Endothelial cell of umbilical vein (primary cell): Measurements from ENCODE around the gene CD5L. TPM values are rescaled to one million over a fixed set of nuclear protein-coding genes. Genes with fewer than 3 reads are reported as not detected.

Source experiments
- BruUV-seq: library from RNA; stranded (reverse); fragments of 400-500 nt; replicated peaks from 2 replicates; lab custom pipeline; 2021; lab: Mats Ljungman, UMichigan
- CTCF ChIA-PET: fragments of 300-600, 350-600 bp; sonication (Branson Sonifier 250); formaldehyde crosslinking; loops from one replicate; lab custom pipeline; 2021; ENCODE audit warnings: antibody characterized with exemption, inconsistent platforms; lab: Charles Lee
- POLR2A ChIA-PET: fragments of 300-600, 350-600 bp; sonication (Branson Sonifier 250); formaldehyde crosslinking; loops from one replicate; lab custom pipeline; 2021; ENCODE audit warnings: antibody characterized with exemption, inconsistent platforms; lab: Charles Lee
- DNase-seq: peaks from one replicate; pipeline ENCODE4 v3.0.0-alpha.2; 2011; ENCODE audit warnings: low read depth, low spot score
- FAIRE-seq: peaks from 2 replicates; lab custom pipeline; 2011; peaks lifted over from hg19 to GRCh38; lab: Jason Lieb, UNC
- H2AFZ ChIP-seq: 2 replicates; pipeline ENCODE4 v1.6.0; 2012; ENCODE audit warnings: low read depth, low read length, control low read depth, inconsistent platforms
- H3K27ac ChIP-seq: 2 replicates; pipeline ENCODE4 v1.5.1; 2011; ENCODE audit warnings: low read depth, mild to moderate bottlenecking, control low read depth, low read length, moderate library complexity; ENCODE audit not compliant: insufficient read depth
- H3K27me3 ChIP-seq, 2 experiments: 2 replicates each; pipeline versions ENCODE4 v1.6.0 to v1.6.1; 2011; ENCODE audit warnings: low read length in 2 of 2, mixed read lengths in 1 of 2; ENCODE audit not compliant: control insufficient read depth in 2 of 2, insufficient read depth in 2 of 2
- H3K36me3 ChIP-seq, 2 experiments: 2 replicates in 1 of 2; 3 replicates in 1 of 2; pipeline ENCODE4 v1.5.1; 2011; ENCODE audit warnings: low read length in 2 of 2, mild to moderate bottlenecking in 1 of 2, moderate library complexity in 1 of 2; ENCODE audit not compliant: control insufficient read depth in 2 of 2, insufficient read depth in 2 of 2; ENCODE audit errors: extremely low read depth in 1 of 2
- H3K4me1 ChIP-seq: 3 replicates; pipeline ENCODE4 v1.5.1; 2011; ENCODE audit warnings: mild to moderate bottlenecking, low read length; ENCODE audit not compliant: control insufficient read depth, insufficient read depth; ENCODE audit errors: extremely low read depth
- H3K4me2 ChIP-seq: 2 replicates; pipeline ENCODE4 v1.6.1; 2011; ENCODE audit warnings: low read length, control low read depth, mixed read lengths; ENCODE audit not compliant: insufficient read depth
- H3K4me3 ChIP-seq, 3 experiments: fragments of 200-600 bp in 1 of 3; sonication (generic), shearing (Covaris generic) in 1 of 3; replicated peaks in 1 of 3; 2 replicates each; pipeline ENCODE4 v1.5.1; 2011 to 2016; ENCODE audit warnings: control low read depth in 3 of 3, low read length in 3 of 3, mild to moderate bottlenecking in 2 of 3, inconsistent platforms in 1 of 3, low read depth in 1 of 3, moderate library complexity in 1 of 3; ENCODE audit not compliant: insufficient read depth in 1 of 3
- H3K79me2 ChIP-seq: 2 replicates; pipeline ENCODE4 v1.6.0; 2012; ENCODE audit warnings: low read length, inconsistent platforms; ENCODE audit not compliant: control insufficient read depth, insufficient read depth
- H3K9ac ChIP-seq: replicated peaks from 2 replicates; pipeline ENCODE3; 2011; ENCODE audit warnings: low read length, control low read depth; ENCODE audit not compliant: insufficient read depth; ENCODE audit errors: extremely low read depth
- H3K9me1 ChIP-seq: replicated peaks from 3 replicates; pipeline ENCODE4 v1.6.0; 2011; ENCODE audit warnings: mild to moderate bottlenecking, low read length; ENCODE audit not compliant: control insufficient read depth, insufficient read depth; ENCODE audit errors: extremely low read depth
- H3K9me3 ChIP-seq: replicated peaks from 2 replicates; pipeline ENCODE4 v1.5.1; 2012; ENCODE audit warnings: low read length, inconsistent platforms; ENCODE audit not compliant: control insufficient read depth, insufficient read depth
- H4K20me1 ChIP-seq: replicated peaks from 2 replicates; pipeline ENCODE3; 2011; ENCODE audit warnings: mild to moderate bottlenecking, low read length; ENCODE audit not compliant: control insufficient read depth, insufficient read depth; ENCODE audit errors: extremely low read depth
- CTCF ChIP-seq, 2 donors: IDR thresholded peaks; 1 replicate in 1 of 2; 2 replicates in 1 of 2; pipeline ENCODE4 v1.5.1; 2011; ENCODE audit warnings: low read length in 2 of 2, mild to moderate bottlenecking in 2 of 2, moderate library complexity in 2 of 2, control low read depth in 1 of 2, inconsistent platforms in 1 of 2, low read depth in 1 of 2; ENCODE audit not compliant: insufficient read depth in 1 of 2; ENCODE audit errors: extremely low read depth in 1 of 2
- EZH2 ChIP-seq: IDR thresholded peaks from 2 replicates; pipeline ENCODE4 v1.6.1; 2012; ENCODE audit warnings: borderline replicate concordance, low read depth, mild to moderate bottlenecking, moderate library complexity, low read length, inconsistent platforms; ENCODE audit not compliant: severe bottlenecking
- FOS ChIP-seq: IDR thresholded peaks from 2 replicates; pipeline ENCODE4 v1.6.1; 2011; ENCODE audit warnings: mild to moderate bottlenecking, low read length, moderate library complexity, borderline replicate concordance; ENCODE audit not compliant: insufficient read depth
- GATA2 ChIP-seq: IDR thresholded peaks from 2 replicates; pipeline ENCODE4 v1.7.0; 2011; ENCODE audit warnings: low read depth, mild to moderate bottlenecking, moderate library complexity, mixed read lengths, low read length; ENCODE audit not compliant: insufficient read length, insufficient read depth
- JUN ChIP-seq: IDR thresholded peaks from 2 replicates; pipeline ENCODE4 v1.6.1; 2011; ENCODE audit warnings: borderline replicate concordance, low read depth; ENCODE audit not compliant: insufficient read length, insufficient read depth
- MAX ChIP-seq: IDR thresholded peaks from 2 replicates; pipeline ENCODE4 v1.6.1; 2011; ENCODE audit not compliant: insufficient read depth, insufficient read length
- MYC ChIP-seq: IDR thresholded peaks from one replicate; pipeline ENCODE4 v1.6.1; 2011; ENCODE audit warnings: mild to moderate bottlenecking, low read depth, low read length
- POLR2A ChIP-seq: IDR thresholded peaks from 2 replicates; pipeline ENCODE4 v1.6.1; 2012; ENCODE audit warnings: low read depth, mild to moderate bottlenecking, control low read depth, low read length
- POLR2AphosphoS5 ChIP-seq: IDR thresholded peaks from 2 replicates; pipeline ENCODE4 v1.6.1; 2012; ENCODE audit warnings: low read depth, mild to moderate bottlenecking, control low read depth, low read length, moderate library complexity; ENCODE audit not compliant: insufficient read depth
- dilution Hi-C: fragments of 300-500 bp; cut with MboI; formaldehyde crosslinking; loops from one replicate; pipeline ENCODE4 v1.15.0; 2019; ENCODE audit warnings: low sequenced_read_pairs; ENCODE audit not compliant: extremely low pct_ligation_motif_present
- intact Hi-C: fragments of 100-400 bp; cut with micrococcal nuclease; formaldehyde crosslinking; loops from one replicate; pipeline ENCODE4 v1.10.0; 2022
- polyA plus RNA-seq, 4 experiments: library from polyadenylated mRNA; depleted of rRNA in 3 of 4; stranded (reverse) in 3 of 4; unstranded in 1 of 4; fragments of >200 nt; gene quantifications; 2 replicates each; pipeline versions ENCODE4 v1.2.1 to v1.2.3, GENCODE V29; 2011 to 2012; ENCODE audit warnings: missing spikeins in 1 of 4
- total RNA-seq: library from RNA; stranded (reverse); gene quantifications from 2 replicates; pipeline ENCODE4 v1.2.3, GENCODE V29; 2021

Gene CD5L
- total and polyA plus RNA-seq, 2 donors (not counting 3 experiments of a cell fraction or from before 2014, with no cell fraction given): not detected

GRCh38 chr1:157870490-157870889 lies 28.9 kb upstream of the CD5L start:
- TF ChIP-seq EZH2 (no peak), FOS (no peak), MYC (no peak), POLR2AphosphoS5 (no peak), POLR2A (no peak), JUN (no peak), CTCF (IDR thresholded peaks at IDR 0.05; ENCODE audit: extremely low read depth in 1 of 2, insufficient read depth in 1 of 2, low read depth in 1 of 2, low read length in 2 of 2) (no peak), GATA2 (no peak), MAX (no peak)
- Histone ChIP-seq H3K9me3 (no peaks in the 10 kb centered on the region), H3K9me1 (no peaks in the 10 kb centered on the region), H4K20me1 (no peaks in the 10 kb centered on the region), H3K9ac (no peak overlapping the region), H3K79me2 (no peaks in the 10 kb centered on the region), H3K27me3 (peaks cover 0 to 2% of the 10 kb centered on the region in 2 experiments), H3K36me3 (no peaks in the 10 kb centered on the region), H3K4me1 (no peaks in the 10 kb centered on the region), H3K27ac (no peak overlapping the region), H3K4me2 (no peak overlapping the region), H3K4me3 (no peak overlapping the region), H2AFZ (no peak overlapping the region)
- intact Hi-C loops: no loop called here
- DNase-seq (no peak), FAIRE-seq (no peak)
- no TSS peak for BruUV-seq
- ChIA-PET CTCF (no interaction called here), POLR2A (no interaction called here)
- dilution Hi-C loops: no loop called here
